Breast epithelium (tissue), 4 donors: ENCODE data around the gene TARM1. TPM values are rescaled to one million over a fixed set of nuclear protein-coding genes. Genes with fewer than 3 reads are reported as not detected.

Source experiments
- DNase-seq, 2 donors: peaks; one replicate each; pipeline ENCODE4 v3.0.0-alpha.2; 2019; ENCODE audit warnings: low spot score in 2 of 2
- H3K27ac ChIP-seq, 2 donors: fragments of 200-600 bp; sonication (generic) in 1 of 2; one replicate each; pipeline ENCODE4 v1.5.1; 2016 to 2019; ENCODE audit warnings: mild to moderate bottlenecking in 1 of 2
- H3K27me3 ChIP-seq, 2 donors: fragments of 200-600 bp; sonication (generic) in 1 of 2; one replicate each; pipeline versions ENCODE4 v1.5.1 to v1.6.0; 2017 to 2019; ENCODE audit warnings: control low read depth in 1 of 2, mild to moderate bottlenecking in 1 of 2
- H3K36me3 ChIP-seq: fragments of 200-600 bp; one replicate; pipeline ENCODE4 v1.5.1; 2019
- H3K4me1 ChIP-seq, 2 donors: fragments of 200-600 bp; sonication (generic); one replicate each; pipeline ENCODE4 v1.5.1; 2016 to 2019; ENCODE audit warnings: control low read depth in 1 of 2
- H3K4me3 ChIP-seq, 3 donors: fragments of 200-600 bp; sonication (generic); 1 replicate in 2 of 3; 2 replicates in 1 of 3; pipeline ENCODE4 v1.5.1; 2016 to 2019; ENCODE audit warnings: mild to moderate bottlenecking in 3 of 3, moderate library complexity in 2 of 3
- H3K9me3 ChIP-seq, 2 donors: fragments of 200-600 bp; sonication (generic) in 1 of 2; one replicate each; pipeline ENCODE4 v1.5.1; 2016 to 2019; ENCODE audit warnings: control low read depth in 1 of 2
- CTCF ChIP-seq, 3 donors: fragments of 450-650 bp; IDR thresholded peaks; one replicate each; pipeline ENCODE4 v1.5.1; 2016 to 2017; ENCODE audit warnings: antibody characterized with exemption in 3 of 3, mild to moderate bottlenecking in 3 of 3, moderate library complexity in 3 of 3
- POLR2A ChIP-seq: fragments of 450-650 bp; IDR thresholded peaks from one replicate; pipeline ENCODE4 v1.6.1; 2016; ENCODE audit warnings: antibody characterized with exemption, mild to moderate bottlenecking, moderate library complexity
- POLR2AphosphoS5 ChIP-seq, 3 donors: sonication (generic); formaldehyde crosslinking; IDR thresholded peaks; one replicate each; pipeline ENCODE4 v1.6.1; 2017; ENCODE audit warnings: antibody characterized with exemption in 3 of 3
- intact Hi-C: fragments of 100-400 bp; cut with DNase I; formaldehyde crosslinking; loops from one replicate; pipeline ENCODE4 v1.15.1; 2023; ENCODE audit warnings: low total_unique reads
- total RNA-seq, 3 donors: library from RNA; depleted of rRNA; stranded (reverse); fragments of >200 nt; gene quantifications; one replicate each; pipeline ENCODE4 v1.1.0, GENCODE V29; 2016

Gene TARM1
- total RNA-seq, 3 donors from 2014 or later: not detected

DNA sequence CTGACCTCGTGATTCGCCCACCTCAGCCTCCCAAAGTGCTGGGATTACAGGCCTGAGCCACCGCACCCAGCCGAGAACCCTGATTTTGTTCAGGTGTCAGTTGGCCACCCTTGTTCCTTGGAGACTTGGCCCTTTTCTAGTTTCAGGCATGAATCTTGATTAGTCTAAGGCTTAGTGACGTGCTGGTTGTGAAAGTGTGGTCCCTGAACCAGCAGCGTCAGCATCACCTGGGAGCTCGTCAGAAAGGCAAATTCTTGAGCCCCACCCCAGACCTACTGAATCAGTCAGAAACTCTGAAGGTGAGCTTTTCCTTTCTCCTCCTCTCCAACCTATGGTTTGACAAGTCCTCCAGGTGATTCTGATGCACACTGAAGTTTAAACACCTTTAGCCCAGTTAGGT is 54.5 kb downstream of the TARM1 start:
- H3K4me1 ChIP-seq: no peaks in the 10 kb centered on the region

GRCh38 chr19:54024660-54025059 is 56.5 kb downstream of the TARM1 start:
- no peaks in the 10 kb centered on the region for H3K9me3 ChIP-seq
- no peak overlapping the region for H3K27ac ChIP-seq
- TF ChIP-seq CTCF (IDR thresholded peaks at IDR 0.05) (no peak), POLR2AphosphoS5 (IDR thresholded peaks at IDR 0.05) (no peak), POLR2A (no peak)
- no peaks in the 10 kb centered on the region for H3K36me3 ChIP-seq
- H3K27me3 ChIP-seq: no peaks in the 10 kb centered on the region
- H3K4me1 ChIP-seq: no peaks in the 10 kb centered on the region
- no peak for DNase-seq
- intact Hi-C loops: no loop called here
- no peak overlapping the region for H3K4me3 ChIP-seq

More for the DNA sequence above, 54.5 kb downstream of the TARM1 start:
- no peaks in the 10 kb centered on the region for H3K36me3 ChIP-seq
- H3K9me3 ChIP-seq: no peaks in the 10 kb centered on the region
- no peak overlapping the region for H3K27ac ChIP-seq
- no peak overlapping the region for H3K4me3 ChIP-seq
- no peak for DNase-seq
- H3K27me3 ChIP-seq: no peaks in the 10 kb centered on the region
- TF ChIP-seq POLR2AphosphoS5 (IDR thresholded peaks at IDR 0.05): no peak
- no peak for TF ChIP-seq CTCF (IDR thresholded peaks at IDR 0.05)
- TF ChIP-seq POLR2A: no peak
- intact Hi-C loops: no loop called here

DNA sequence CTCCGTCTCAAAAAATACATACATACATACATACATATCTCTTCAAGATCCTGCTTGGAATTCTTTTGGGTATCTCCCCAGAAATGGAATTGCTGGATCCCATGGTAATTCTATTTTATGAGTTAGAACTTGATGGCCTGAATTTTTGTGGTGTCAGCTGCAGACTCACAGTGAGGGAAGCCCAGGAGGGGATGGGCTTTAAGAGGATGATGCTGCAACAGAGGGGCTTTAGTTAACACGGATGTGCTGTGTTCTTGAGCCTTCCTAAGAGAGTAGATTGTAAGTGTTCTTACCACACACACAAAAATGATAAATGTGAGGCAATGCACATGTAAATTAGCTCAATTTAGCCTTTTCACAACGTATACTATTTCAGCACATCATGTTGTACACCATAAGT is 58.0 kb downstream of the TARM1 start:
- DNase-seq: no peak
- Histone ChIP-seq H3K27me3 (no peaks in the 10 kb centered on the region), H3K4me1 (no peaks in the 10 kb centered on the region), H3K9me3 (no peaks in the 10 kb centered on the region), H3K36me3 (no peaks in the 10 kb centered on the region), H3K27ac (no peak overlapping the region), H3K4me3 (no peak overlapping the region)
- intact Hi-C loops: no loop called here
- TF ChIP-seq POLR2AphosphoS5 (IDR thresholded peaks at IDR 0.05) (no peak), CTCF (IDR thresholded peaks at IDR 0.05) (no peak), POLR2A (no peak)

DNA sequence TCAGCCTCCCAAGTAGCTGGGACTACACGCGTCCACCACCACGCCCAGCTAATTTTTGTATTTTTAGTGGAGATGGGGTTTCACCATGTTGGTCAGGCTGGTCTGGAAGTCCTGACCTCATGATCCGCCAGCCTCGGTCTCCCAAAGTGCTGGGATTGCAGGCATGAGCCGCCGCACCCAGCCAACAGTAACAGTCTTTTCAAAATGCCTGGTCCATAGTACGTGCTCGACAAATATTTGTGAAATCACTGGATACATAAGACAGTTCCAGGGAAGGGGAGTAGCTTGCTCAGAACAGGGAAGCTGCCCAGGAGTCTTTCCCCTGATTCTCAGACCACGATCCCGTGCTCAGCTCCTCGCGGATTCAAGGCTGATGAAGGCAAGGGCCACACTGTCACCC is 59.2 kb downstream of the TARM1 start:
- intact Hi-C loops: no loop called here

GRCh38 chr19:54021363-54021762 is 59.8 kb downstream of the TARM1 start:
- Histone ChIP-seq H3K36me3 (no peaks in the 10 kb centered on the region), H3K4me1 (no peaks in the 10 kb centered on the region), H3K27ac (no peak overlapping the region), H3K4me3 (no peak overlapping the region), H3K9me3 (no peaks in the 10 kb centered on the region), H3K27me3 (peaks cover 0 to 8% of the 10 kb centered on the region in 2 donors)
- DNase-seq: no peak
- TF ChIP-seq POLR2A (no peak), POLR2AphosphoS5 (IDR thresholded peaks at IDR 0.05) (no peak), CTCF (IDR thresholded peaks at IDR 0.05) (no peak)
- intact Hi-C loops: no loop called here

More for the DNA sequence above, 59.2 kb downstream of the TARM1 start:
- H3K27me3 ChIP-seq: peaks cover 0 to 6% of the 10 kb centered on the region in 2 donors
- no peak overlapping the region for H3K4me3 ChIP-seq
- H3K4me1 ChIP-seq: no peaks in the 10 kb centered on the region
- no peaks in the 10 kb centered on the region for H3K9me3 ChIP-seq
- no peaks in the 10 kb centered on the region for H3K36me3 ChIP-seq
- DNase-seq: no peak
- no peak overlapping the region for H3K27ac ChIP-seq
- TF ChIP-seq CTCF (IDR thresholded peaks at IDR 0.05) (no peak), POLR2A (no peak), POLR2AphosphoS5 (IDR thresholded peaks at IDR 0.05) (no peak)

Other genes starting within 250 kb of the TARM1 start
- gene MYADM, start 213.5 kb downstream of the TARM1 start, total RNA-seq: 10 to 100 TPM; 30.2 to 54.6 (median 41.9) TPM
- not detected for gene PRKCG, start 199.2 kb downstream of the TARM1 start, total RNA-seq
- not detected for gene CACNG7, start 172.1 kb downstream of the TARM1 start, total RNA-seq
- under 1 TPM in 1 of 3 donors, not detected in 2; under 0.01 TPM for gene CACNG8, start 118.4 kb downstream of the TARM1 start, total RNA-seq
- gene CACNG6, start 89.7 kb downstream of the TARM1 start, total RNA-seq: not detected
- gene VSTM1, start 17.5 kb downstream of the TARM1 start, total RNA-seq: not detected
- 1 to 10 TPM in 2 of 3 donors, under 1 TPM in 1; 0.66 to 2.4 (median 2.2) TPM for gene OSCAR, start 19.4 kb upstream of the TARM1 start, total RNA-seq
- 10 to 100 TPM; 17.3 to 20.6 (median 20.5) TPM for gene NDUFA3, start 21.5 kb upstream of the TARM1 start, total RNA-seq
- gene TFPT, start 34.3 kb upstream of the TARM1 start, total RNA-seq: 10 to 100 TPM; 11.9 to 16.7 (median 16.2) TPM
- gene PRPF31, start 34.4 kb upstream of the TARM1 start, total RNA-seq: 10 to 100 TPM; 45.5 to 59.6 (median 52.5) TPM
- gene CNOT3, start 56.4 kb upstream of the TARM1 start, total RNA-seq: 10 to 100 TPM; 14.6 to 23.4 (median 22.9) TPM
- gene LENG1, start 78.4 kb upstream of the TARM1 start, total RNA-seq: 1 to 10 TPM; 6.4 to 8.5 (median 8.0) TPM
- 10 to 100 TPM in 2 of 3 donors, under 1 TPM in 1; 0.48 to 41.6 (median 38.0) TPM for gene TMC4, start 91.8 kb upstream of the TARM1 start, total RNA-seq
- 10 to 100 TPM; 16.5 to 37.3 (median 24.6) TPM for gene MBOAT7, start 108.2 kb upstream of the TARM1 start, total RNA-seq
- gene TSEN34, start 109.9 kb upstream of the TARM1 start, total RNA-seq: 10 to 100 TPM; 59.5 to 80.3 (median 74.4) TPM
- gene RPS9, start 119.5 kb upstream of the TARM1 start, total RNA-seq: 1,000 to 10,000 TPM; 2,169 to 2,630 (median 2,424) TPM
- gene LILRB3, start 141.6 kb upstream of the TARM1 start, total RNA-seq: 10 to 100 TPM in 2 of 3 donors, 1 to 10 TPM in 1; 1.6 to 28.3 (median 11.5) TPM
- 1 to 10 TPM; 1.3 to 2.9 (median 1.8) TPM for gene LILRA6, start 161.4 kb upstream of the TARM1 start, total RNA-seq
- gene LILRB5, start 175.9 kb upstream of the TARM1 start, total RNA-seq: 10 to 100 TPM in 1 of 3 donors, 1 to 10 TPM in 2; 2.0 to 46.4 (median 4.8) TPM
- gene LILRB2, start 199.7 kb upstream of the TARM1 start, total RNA-seq: 1 to 10 TPM in 2 of 3 donors, under 1 TPM in 1; 0.98 to 3.5 (median 1.8) TPM
- 1 to 10 TPM in 2 of 3 donors, under 1 TPM in 1; 0.98 to 2.2 (median 1.4) TPM for gene LILRA5, start 231.8 kb upstream of the TARM1 start, total RNA-seq